ENCODE measurements around the gene SLC49A3. TPM values are rescaled to one million over a fixed set of nuclear protein-coding genes. Genes with fewer than 3 reads are reported as not detected.

The SLC49A3 gene
- total RNA-seq, 1 experiment from 2014 or later: 6.9 TPM

GRCh38 chr4:709348-709747 is 20.4 kb upstream of the SLC49A3 start:
- no peak overlapping the region for H3T11ph ChIP-seq (ENCODE audit: low read length)
- no peak overlapping the region for H2AK5ac ChIP-seq (ENCODE audit: insufficient read length, low read length)
- H3K27me3 ChIP-seq (ENCODE audit: insufficient read depth, low read length): no peaks in the 10 kb centered on the region; the same call in 1 of the 2 replicates
- WGBS (ENCODE audit: extremely low coverage, insufficient read length, low lambda C conversion rate): no CpG with 5 or more reads among the region's 6 CpGs
- no peak overlapping the region for H4K5ac ChIP-seq (ENCODE audit: insufficient read length, low read depth, low read length)
- Mint-ChIP-seq H3K4me1 (peaks cover 3 to 5% of the 10 kb centered on the region in 2 experiments; a peak in 3 of 4 replicates), H3K27ac (no peak overlapping the region), H3K36me3 (ENCODE audit: insufficient read depth in 1 of 3, low read depth in 3 of 3) (peaks cover 24 to 30% (median 28%) of the 10 kb centered on the region in 3 experiments), H3K4me3 (no peak overlapping the region), H3K9me3 (peaks cover 0 to 4% of the 10 kb centered on the region in 2 experiments; a peak in 2 of 5 replicates), H3K27me3 (ENCODE audit: low read depth) (peaks cover 7% of the 10 kb centered on the region)
- no peak overlapping the region for H2BK20ac ChIP-seq (ENCODE audit: low read depth, low read length, poor library complexity, severe bottlenecking)
- H2AFZ ChIP-seq (ENCODE audit: low read length): no peak overlapping the region
- H4K91ac ChIP-seq (ENCODE audit: insufficient read length, low read depth, low read length): no peak overlapping the region
- no peak overlapping the region for H3K14ac ChIP-seq (ENCODE audit: insufficient read depth, low read length)
- no peak overlapping the region for H4K8ac ChIP-seq (replicated peaks; ENCODE audit: insufficient read length, low read depth, low read length)
- no peaks in the 10 kb centered on the region for H3K9me3 ChIP-seq (ENCODE audit: control insufficient read depth, low read depth, low read length)
- no peak overlapping the region for H2BK5ac ChIP-seq (ENCODE audit: insufficient read length, low read length)
- DNase-seq: no peak
- peaks cover 4% of the 10 kb centered on the region for H4K20me1 ChIP-seq (ENCODE audit: control insufficient read depth, insufficient read depth, insufficient read length)
- no peaks in the 10 kb centered on the region for H3K4me1 ChIP-seq (ENCODE audit: insufficient read depth, low read length)
- H3K18ac ChIP-seq (ENCODE audit: insufficient read length, low read depth, low read length): no peak overlapping the region
- H3K27ac ChIP-seq (ENCODE audit: insufficient read length, low read depth, low read length): no peak overlapping the region
- H3K4ac ChIP-seq (ENCODE audit: low read depth, low read length): no peak overlapping the region
- H3K23me2 ChIP-seq (ENCODE audit: insufficient read length, low read depth, low read length, poor library complexity, severe bottlenecking): no peaks in the 10 kb centered on the region
- H3K79me2 ChIP-seq (ENCODE audit: insufficient read depth, low read length): peaks cover 39% of the 10 kb centered on the region; the same call in 1 of the 2 replicates
- no peak overlapping the region for H3K23ac ChIP-seq (ENCODE audit: insufficient read length, low read depth, low read length)
- TF ChIP-seq CTCF (conservative IDR thresholded peaks at IDR 0.05): no peak
- H3K79me1 ChIP-seq (ENCODE audit: insufficient read depth, low read depth, low read length, poor library complexity, severe bottlenecking): peaks cover 17% of the 10 kb centered on the region
- no peak overlapping the region for H2BK120ac ChIP-seq (ENCODE audit: low read depth, low read length, poor library complexity, severe bottlenecking)
- no peak overlapping the region for H2BK15ac ChIP-seq (ENCODE audit: low read depth, low read length)
- H3K4me2 ChIP-seq (ENCODE audit: insufficient read depth, insufficient read length, low read length): no peak overlapping the region
- no peak overlapping the region for H3K56ac ChIP-seq (ENCODE audit: insufficient read length, low read depth, low read length)
- H2BK12ac ChIP-seq (ENCODE audit: insufficient read length, low read depth, low read length): no peak overlapping the region
- no peak overlapping the region for H3K9ac ChIP-seq (ENCODE audit: extremely low read depth, insufficient read length, low read length)
